GM12878 (cell line): ENCODE results near the gene PROKR1. TPM values are rescaled to one million over a fixed set of nuclear protein-coding genes. Genes with fewer than 3 reads are reported as not detected.

Experiments used
- ATAC-seq: fragments of 200-7000 bp; cut with Tn5 transposase; 3 replicates; pipeline ENCODE4 v1.9.1; 2020; ENCODE audit warnings: mild to moderate bottlenecking, moderate library complexity
- BruUV-seq: library from RNA; stranded (reverse); fragments of 400-500 nt; replicated peaks from 2 replicates; lab custom pipeline; 2021; lab: Mats Ljungman, UMichigan
- CTCF ChIA-PET: fragments of 300-600 bp; sonication (Branson Sonifier 250); formaldehyde crosslinking; extraction: SDS; loops from one replicate; lab custom pipeline; 2021; ENCODE audit warnings: inconsistent platforms; lab: Yijun Ruan, JAX
- POLR2A ChIA-PET: fragments of 350-600 bp; formaldehyde crosslinking; extraction: SDS; loops from one replicate; lab custom pipeline; 2021; ENCODE audit warnings: inconsistent platforms; lab: Charles Lee
- RAD21 ChIA-PET: fragments of 300-600 bp; sonication (Branson Sonifier 250); formaldehyde crosslinking; loops from one replicate; lab custom pipeline; 2023; ENCODE audit warnings: antibody characterized with exemption; ENCODE audit not compliant: unreplicated experiment; lab: Charles Lee
- SMC1A ChIA-PET: fragments of 300-600 bp; sonication (Branson Sonifier 250); formaldehyde crosslinking; loops from one replicate; lab custom pipeline; 2023; ENCODE audit not compliant: unreplicated experiment, uncharacterized antibody; lab: Charles Lee
- DNase-seq: peaks from one replicate; pipeline ENCODE4 v3.0.0-alpha.2; 2011; ENCODE audit warnings: low read depth, low spot score
- FAIRE-seq: peaks from 3 replicates; lab custom pipeline; 2011; peaks lifted over from hg19 to GRCh38; lab: Jason Lieb, UNC
- H2AFZ ChIP-seq: 2 replicates; pipeline ENCODE4 v1.6.0; 2011; ENCODE audit warnings: low read depth, low read length, control low read depth; ENCODE audit not compliant: control insufficient read depth
- H3K27ac ChIP-seq: 2 replicates; pipeline ENCODE4 v1.5.1; 2011; ENCODE audit warnings: control low read depth; ENCODE audit not compliant: control insufficient read depth, insufficient read depth
- H3K27me3 ChIP-seq, 2 experiments: replicated peaks in 1 of 2; 2 replicates each; pipeline versions ENCODE4 v1.6.0 to v1.6.1; 2011; ENCODE audit warnings: low read length in 1 of 2; ENCODE audit not compliant: control insufficient read depth in 2 of 2, insufficient read depth in 2 of 2
- H3K36me3 ChIP-seq, 2 experiments: 2 replicates each; pipeline ENCODE4 v1.5.1; 2011; ENCODE audit warnings: low read length in 1 of 2; ENCODE audit not compliant: control insufficient read depth in 2 of 2, insufficient read depth in 2 of 2
- H3K4me1 ChIP-seq: 2 replicates; pipeline ENCODE4 v1.6.1; 2011; ENCODE audit warnings: mild to moderate bottlenecking, low read length, moderate library complexity, mixed read lengths; ENCODE audit not compliant: control insufficient read depth, insufficient read depth
- H3K4me2 ChIP-seq: 2 replicates; pipeline ENCODE4 v1.6.0; 2011; ENCODE audit warnings: control low read depth; ENCODE audit not compliant: control insufficient read depth, insufficient read depth
- H3K4me3 ChIP-seq: fragments of 200-600 bp; sonication (generic); 2 replicates; pipeline ENCODE4 v1.5.1; 2016
- H3K79me2 ChIP-seq: 2 replicates; pipeline ENCODE4 v1.6.0; 2011; ENCODE audit warnings: low read length; ENCODE audit not compliant: control insufficient read depth, insufficient read depth
- H3K9ac ChIP-seq: 2 replicates; pipeline ENCODE4 v1.8.0; 2011; ENCODE audit warnings: low read length, control low read depth, mixed read lengths; ENCODE audit not compliant: control insufficient read depth, insufficient read depth
- H3K9me3 ChIP-seq: replicated peaks from 3 replicates; pipeline ENCODE4 v1.5.1; 2011; ENCODE audit warnings: mild to moderate bottlenecking, low read length; ENCODE audit not compliant: control insufficient read depth, insufficient read depth
- H4K20me1 ChIP-seq: 2 replicates; pipeline ENCODE4 v1.6.0; 2011; ENCODE audit not compliant: control insufficient read depth, insufficient read depth
- ATF7 ChIP-seq: fragments of 450-650 bp; IDR thresholded peaks from 2 replicates; pipeline ENCODE4 v1.6.1; 2016; ENCODE audit warnings: low read depth, mild to moderate bottlenecking
- ELK1 ChIP-seq: IDR thresholded peaks from 2 replicates; pipeline ENCODE4 v1.6.1; 2012; ENCODE audit warnings: low read depth, low read length, improper control_type of control experiment
- ESRRA ChIP-seq: IDR thresholded peaks from 2 replicates; pipeline ENCODE4 v1.6.1; 2012; ENCODE audit warnings: mild to moderate bottlenecking, low read length, improper control_type of control experiment
- NFXL1 ChIP-seq: fragments of 450-650 bp; IDR thresholded peaks from 2 replicates; pipeline ENCODE4 v1.6.1; 2017; ENCODE audit warnings: antibody characterized with exemption, mild to moderate bottlenecking, borderline replicate concordance
- NR2F1 ChIP-seq: fragments of 450-650 bp; conservative IDR thresholded peaks from 2 replicates; pipeline ENCODE4 v1.6.1; 2017; ENCODE audit warnings: mild to moderate bottlenecking
- PBX3 ChIP-seq: IDR thresholded peaks from 2 replicates; pipeline ENCODE4 v1.6.1; 2011; ENCODE audit warnings: mild to moderate bottlenecking, low read depth, low read length, moderate library complexity; ENCODE audit not compliant: insufficient replicate concordance
- POU2F2 ChIP-seq: IDR thresholded peaks from 3 replicates; pipeline ENCODE4 v1.6.1; 2011; ENCODE audit warnings: low read depth, mild to moderate bottlenecking, low read length, borderline replicate concordance
- SIX5 ChIP-seq: IDR thresholded peaks from 2 replicates; pipeline ENCODE4 v1.6.1; 2011; ENCODE audit warnings: mild to moderate bottlenecking, low read depth, low read length, moderate library complexity; ENCODE audit not compliant: severe bottlenecking
- SMARCA5 ChIP-seq: fragments of 450-650 bp; IDR thresholded peaks from 2 replicates; pipeline ENCODE4 v1.6.1; 2017; ENCODE audit warnings: mild to moderate bottlenecking
- SUPT20H ChIP-seq: IDR thresholded peaks from 2 replicates; pipeline ENCODE4 v1.6.1; 2011; ENCODE audit warnings: low read depth, mild to moderate bottlenecking, low read length, moderate library complexity, borderline replicate concordance; ENCODE audit not compliant: control insufficient read depth
- YY1 ChIP-seq: IDR thresholded peaks from 2 replicates; pipeline ENCODE4 v1.6.1; 2011; ENCODE audit warnings: low read depth, mild to moderate bottlenecking, low read length
- ZBTB11 ChIP-seq: fragments of 450-650 bp; formaldehyde crosslinking; IDR thresholded peaks from 2 replicates; pipeline ENCODE4 v1.5.0; 2022; ENCODE audit warnings: mild to moderate bottlenecking, missing genetic modification characterization
- ZNF622 ChIP-seq: fragments of 450-650 bp; IDR thresholded peaks from 2 replicates; pipeline ENCODE4 v1.6.1; 2017; ENCODE audit warnings: mild to moderate bottlenecking, inconsistent platforms
- in situ Hi-C: fragments of 300-500 bp; cut with MboI; formaldehyde crosslinking; loops from 9 replicates; pipeline ENCODE4 v1.14.3; 2018; ENCODE audit warnings: mixed read lengths
- intact Hi-C: fragments of 100-400 bp; cut with micrococcal nuclease; formaldehyde crosslinking; loops from one replicate; pipeline ENCODE4 v1.14.2; 2022; ENCODE audit not compliant: unreplicated experiment
- polyA plus RNA-seq, 11 experiments: library from polyadenylated mRNA; depleted of rRNA in 4 of 11; unstranded in 6 of 11; stranded (reverse) in 5 of 11; fragments of >200 nt; fragmentation: Nextera tagmentation in 4 of 11; fragmentation: Illumina TruSeq in 1 of 11; extraction: Ambion mirVana in 4 of 11; extraction: Trizol in 1 of 11; gene quantifications; 1 replicate in 1 of 11; 2 replicates in 10 of 11; pipeline versions ENCODE4 v1.2.1 to v1.2.3, GENCODE V29; 2011 to 2016; ENCODE audit warnings: inconsistent platforms in 2 of 11, missing spikeins in 2 of 11, low read depth in 1 of 11
- total RNA-seq, 4 experiments: library from RNA; depleted of rRNA in 3 of 4; stranded (reverse); fragments of >200 nt in 3 of 4; fragmentation: Illumina TruSeq in 1 of 4; extraction: Trizol in 1 of 4; gene quantifications; 2 replicates each; pipeline versions ENCODE4 v1.2.1 to v1.2.3, GENCODE V29; 2013 to 2021

PROKR1 gene
- total and polyA plus RNA-seq, 10 of the 15 experiments (the other 5 are each of a cell fraction or from before 2014, with no cell fraction given) = 0.01 to 0.02 TPM; not detected in 8

- TF ChIP-seq SIX5 (no peak), POU2F2 (no peak), ATF7 (no peak), NR2F1 (no peak), NFXL1 (no peak)
These were observed 14.9 kb downstream of the PROKR1 start (continued) for GRCh38 chr2:68658266-68658665.

- SMC1A ChIA-PET = interaction anchor here (0.7 kb wide), 2 partner anchors 50 to 172 kb away, joined by 3 read pairs; no protein-coding TSS in a partner anchor
- H3K4me1 ChIP-seq = peaks cover under 1% of the 10 kb centered on the region; the same call in 1 of the 2 replicates
- POLR2A ChIA-PET = interaction anchor here (0.6 kb wide), 1 partner anchor 62 kb away, joined by 3 read pairs; no protein-coding TSS in a partner anchor
- H3K9ac ChIP-seq = no peak overlapping the region
- H3K9me3 ChIP-seq = no peaks in the 10 kb centered on the region; the same call in 2 of the 3 replicates
- no peaks in the 10 kb centered on the region for H4K20me1 ChIP-seq
- TF ChIP-seq PBX3 = no peak
- no peak for TF ChIP-seq ZNF622
- no peak for TF ChIP-seq SMARCA5
- TF ChIP-seq ESRRA = no peak
- no peak for TF ChIP-seq ZBTB11 (CRISPR knock-in tag)
- no peak for TF ChIP-seq SUPT20H
- no peak for TF ChIP-seq ELK1
- no peak for TF ChIP-seq YY1
- FAIRE-seq (no peak), ATAC-seq (no peak), DNase-seq (no peak)
- intact Hi-C loops (no loop called here), in situ Hi-C loops (no loop called here)
- no peaks in the 10 kb centered on the region for H3K79me2 ChIP-seq
- RAD21 ChIA-PET = no interaction called here
- no peak overlapping the region for H2AFZ ChIP-seq
- peaks cover 0 to 4% of the 10 kb centered on the region in 2 experiments; a peak in 2 of 4 replicates for H3K27me3 ChIP-seq
- no peaks in the 10 kb centered on the region for H3K36me3 ChIP-seq
- no peak overlapping the region for H3K4me2 ChIP-seq
- CTCF ChIA-PET = no interaction called here
- BruUV-seq = no TSS peak
- no peak overlapping the region for H3K4me3 ChIP-seq
- no peak overlapping the region for H3K27ac ChIP-seq
These were observed 15.7 kb downstream of the PROKR1 start for GRCh38 chr2:68659081-68659480.
